MCF 10A (cell line): ENCODE results near the gene IMMP2L. TPM values are rescaled to one million over a fixed set of nuclear protein-coding genes. Genes with fewer than 3 reads are reported as not detected.

Experiments
- BruUV-seq: library from RNA; stranded (reverse); fragments of 400-500 nt; replicated peaks from 2 replicates; lab custom pipeline; 2021; lab: Mats Ljungman, UMichigan
- CTCF ChIA-PET: fragments of 300-600 bp; sonication (Branson Sonifier 250); formaldehyde crosslinking; extraction: SDS; loops from one replicate; lab custom pipeline; 2021; ENCODE audit warnings: antibody characterized with exemption, inconsistent platforms; lab: Yijun Ruan, JAX
- POLR2A ChIA-PET: fragments of 300-600, 350-650 bp; sonication (Branson Sonifier 250); formaldehyde crosslinking; extraction: SDS; loops from one replicate; lab custom pipeline; 2020; ENCODE audit warnings: antibody characterized with exemption, inconsistent platforms; lab: Yijun Ruan, JAX
- DNase-seq: peaks from one replicate; pipeline ENCODE4 v3.0.0-alpha.2; 2018; ENCODE audit not compliant: unreplicated experiment
- H3K27ac Mint-ChIP-seq: one replicate; pipeline ENCODE4 v1.8.0; 2022; ENCODE audit warnings: mild to moderate bottlenecking, low read depth, mixed read lengths; ENCODE audit not compliant: unreplicated experiment
- H3K27me3 Mint-ChIP-seq: one replicate; pipeline ENCODE4 v1.8.0; 2022; ENCODE audit warnings: mixed read lengths; ENCODE audit not compliant: insufficient read depth, unreplicated experiment
- H3K36me3 Mint-ChIP-seq: one replicate; pipeline ENCODE4 v1.8.0; 2022; ENCODE audit warnings: mild to moderate bottlenecking, moderate library complexity, mixed read lengths; ENCODE audit not compliant: insufficient read depth, unreplicated experiment
- H3K4me1 Mint-ChIP-seq: one replicate; pipeline ENCODE4 v1.8.0; 2022; ENCODE audit warnings: mixed read lengths; ENCODE audit not compliant: insufficient read depth, unreplicated experiment
- H3K4me3 Mint-ChIP-seq: one replicate; pipeline ENCODE4 v1.8.0; 2022; ENCODE audit warnings: mild to moderate bottlenecking, moderate library complexity, mixed read lengths; ENCODE audit not compliant: unreplicated experiment
- H3K9me3 Mint-ChIP-seq: one replicate; pipeline ENCODE4 v1.8.0; 2022; ENCODE audit warnings: mixed read lengths; ENCODE audit not compliant: unreplicated experiment
- intact Hi-C: fragments of 100-400 bp; cut with micrococcal nuclease; formaldehyde crosslinking; loops from 2 replicates; pipeline ENCODE4 v1.14.1; 2022
- total RNA-seq: library from RNA; stranded (reverse); gene quantifications from 2 replicates; pipeline ENCODE4 v1.2.3, GENCODE V29; 2022
- TF ChIP-seq, protein P1 (sequence below): fragments of 200-600 bp; IDR thresholded peaks from one replicate; pipeline ENCODE4 v1.8.0; 2022; ENCODE audit warnings: antibody characterized with exemption, mild to moderate bottlenecking; ENCODE audit not compliant: unreplicated experiment

IMMP2L gene
- total RNA-seq, 1 experiment from 2014 or later, result 23.7 TPM

DNA sequence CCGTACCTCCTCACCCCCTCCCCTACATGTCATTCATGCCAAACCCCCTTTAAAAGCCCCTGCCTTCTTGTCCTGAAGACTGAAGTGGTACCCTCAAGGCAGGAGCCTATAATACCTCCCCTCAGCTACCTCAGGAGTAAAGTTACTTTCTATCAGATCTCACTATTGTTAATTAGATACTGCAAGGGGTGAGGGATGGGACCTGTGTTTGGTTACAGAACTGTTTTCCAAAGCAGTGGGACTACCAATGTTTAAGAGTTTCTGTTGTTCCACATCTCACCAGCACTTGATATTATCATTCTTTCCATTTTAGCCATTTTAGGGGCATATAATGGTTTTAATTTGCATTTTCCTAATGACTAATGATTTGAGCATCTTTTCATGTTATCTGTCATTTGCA lies 668.2 kb downstream of the IMMP2L start:
- H3K4me1 Mint-ChIP-seq, result no peaks in the 10 kb centered on the region
- DNase-seq, result no peak
- H3K4me3 Mint-ChIP-seq, result no peak overlapping the region
- TF ChIP-seq, protein P1, sequence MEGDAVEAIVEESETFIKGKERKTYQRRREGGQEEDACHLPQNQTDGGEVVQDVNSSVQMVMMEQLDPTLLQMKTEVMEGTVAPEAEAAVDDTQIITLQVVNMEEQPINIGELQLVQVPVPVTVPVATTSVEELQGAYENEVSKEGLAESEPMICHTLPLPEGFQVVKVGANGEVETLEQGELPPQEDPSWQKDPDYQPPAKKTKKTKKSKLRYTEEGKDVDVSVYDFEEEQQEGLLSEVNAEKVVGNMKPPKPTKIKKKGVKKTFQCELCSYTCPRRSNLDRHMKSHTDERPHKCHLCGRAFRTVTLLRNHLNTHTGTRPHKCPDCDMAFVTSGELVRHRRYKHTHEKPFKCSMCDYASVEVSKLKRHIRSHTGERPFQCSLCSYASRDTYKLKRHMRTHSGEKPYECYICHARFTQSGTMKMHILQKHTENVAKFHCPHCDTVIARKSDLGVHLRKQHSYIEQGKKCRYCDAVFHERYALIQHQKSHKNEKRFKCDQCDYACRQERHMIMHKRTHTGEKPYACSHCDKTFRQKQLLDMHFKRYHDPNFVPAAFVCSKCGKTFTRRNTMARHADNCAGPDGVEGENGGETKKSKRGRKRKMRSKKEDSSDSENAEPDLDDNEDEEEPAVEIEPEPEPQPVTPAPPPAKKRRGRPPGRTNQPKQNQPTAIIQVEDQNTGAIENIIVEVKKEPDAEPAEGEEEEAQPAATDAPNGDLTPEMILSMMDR, result no peak
- H3K27me3 Mint-ChIP-seq, result no peaks in the 10 kb centered on the region
- no peaks in the 10 kb centered on the region for H3K36me3 Mint-ChIP-seq
- CTCF ChIA-PET, result interaction anchor here (0.6 kb wide), 1 partner anchor 33 kb away, joined by 4 read pairs; no protein-coding TSS in a partner anchor
- POLR2A ChIA-PET, result no interaction called here
- H3K27ac Mint-ChIP-seq, result no peak overlapping the region
- intact Hi-C loops, result no loop called here
- no TSS peak for BruUV-seq
- peaks cover 17% of the 10 kb centered on the region for H3K9me3 Mint-ChIP-seq

DNA sequence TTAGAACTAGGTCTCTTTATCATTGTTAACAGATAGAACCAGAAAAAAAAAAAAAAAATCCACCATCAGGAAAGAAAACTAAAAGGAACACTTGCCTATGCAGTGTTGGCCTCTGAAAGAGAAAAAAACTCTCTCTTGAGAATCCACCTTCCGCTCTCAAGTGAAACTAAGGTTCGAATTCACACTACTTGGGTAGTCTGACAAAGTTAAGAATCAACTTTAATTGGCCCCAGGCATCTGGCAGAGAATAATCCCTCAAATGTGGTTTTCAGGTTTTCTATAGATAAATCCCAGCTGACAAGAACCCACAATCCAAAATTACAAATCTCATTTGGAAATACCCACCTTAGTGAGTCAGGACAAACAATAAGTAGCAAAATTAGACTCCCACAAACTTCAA lies 671.1 kb downstream of the IMMP2L start:
- intact Hi-C loops, result no loop called here
- no TSS peak for BruUV-seq

GRCh38 chr7:110890101-110890500 lies 672.2 kb downstream of the IMMP2L start:
- no TSS peak for BruUV-seq
- peaks cover 7% of the 10 kb centered on the region for H3K9me3 Mint-ChIP-seq
- no peak for DNase-seq
- H3K36me3 Mint-ChIP-seq, result no peaks in the 10 kb centered on the region
- ChIA-PET POLR2A (no interaction called here), CTCF (no interaction called here)
- H3K27ac Mint-ChIP-seq, result no peak overlapping the region
- intact Hi-C loops, result no loop called here
- no peaks in the 10 kb centered on the region for H3K4me1 Mint-ChIP-seq
- TF ChIP-seq, protein P1, result no peak
- no peaks in the 10 kb centered on the region for H3K27me3 Mint-ChIP-seq
- no peak overlapping the region for H3K4me3 Mint-ChIP-seq

More for the DNA sequence above, 671.1 kb downstream of the IMMP2L start:
- H3K9me3 Mint-ChIP-seq, result peaks cover 7% of the 10 kb centered on the region
- TF ChIP-seq, protein P1, result no peak
- H3K4me1 Mint-ChIP-seq, result no peaks in the 10 kb centered on the region
- no peaks in the 10 kb centered on the region for H3K27me3 Mint-ChIP-seq
- H3K27ac Mint-ChIP-seq, result no peak overlapping the region
- no peak overlapping the region for H3K4me3 Mint-ChIP-seq
- DNase-seq, result no peak
- ChIA-PET CTCF (no interaction called here), POLR2A (no interaction called here)
- H3K36me3 Mint-ChIP-seq, result no peaks in the 10 kb centered on the region

GRCh38 chr7:110889335-110889734 lies 673.0 kb downstream of the IMMP2L start:
- ChIA-PET POLR2A (no interaction called here), CTCF (no interaction called here)
- H3K27me3 Mint-ChIP-seq, result no peaks in the 10 kb centered on the region
- intact Hi-C loops, result no loop called here
- no peaks in the 10 kb centered on the region for H3K36me3 Mint-ChIP-seq
- TF ChIP-seq, protein P1, result no peak
- DNase-seq, result no peak
- no peak overlapping the region for H3K4me3 Mint-ChIP-seq
- H3K9me3 Mint-ChIP-seq, result peaks cover 4% of the 10 kb centered on the region
- no peak overlapping the region for H3K27ac Mint-ChIP-seq
- BruUV-seq, result no TSS peak
- no peaks in the 10 kb centered on the region for H3K4me1 Mint-ChIP-seq
